ENCODE data around the gene PIGP.

DNA sequence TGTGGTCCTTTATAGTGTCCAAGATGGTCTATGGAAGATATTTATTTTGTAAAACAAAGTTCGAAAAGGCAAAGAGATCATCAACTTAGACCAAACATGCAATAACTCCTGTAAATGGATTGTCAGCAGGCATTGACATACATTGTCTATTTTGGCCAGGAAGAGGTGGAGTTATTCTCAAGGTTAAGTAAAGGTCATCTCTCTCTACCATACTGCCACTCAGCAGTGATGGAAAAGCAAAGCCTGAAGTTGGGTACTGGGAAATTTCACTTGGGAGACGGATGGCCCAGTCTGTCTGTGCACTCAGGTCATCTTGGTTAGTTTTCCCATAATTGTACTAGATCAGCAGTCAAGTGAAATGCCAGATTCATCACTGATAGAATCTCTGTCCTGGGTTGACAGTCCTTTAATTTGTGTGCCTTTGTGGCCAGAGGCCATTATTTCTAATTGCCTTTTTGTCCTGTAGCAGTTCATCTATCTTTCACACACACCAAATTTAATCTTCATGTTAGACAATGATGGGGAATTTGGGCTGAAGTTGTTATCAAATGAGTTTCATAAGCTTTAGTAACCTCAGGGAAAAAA, 17.5 kb downstream of the PIGP start:
- TF ChIP-seq, protein P1, sequence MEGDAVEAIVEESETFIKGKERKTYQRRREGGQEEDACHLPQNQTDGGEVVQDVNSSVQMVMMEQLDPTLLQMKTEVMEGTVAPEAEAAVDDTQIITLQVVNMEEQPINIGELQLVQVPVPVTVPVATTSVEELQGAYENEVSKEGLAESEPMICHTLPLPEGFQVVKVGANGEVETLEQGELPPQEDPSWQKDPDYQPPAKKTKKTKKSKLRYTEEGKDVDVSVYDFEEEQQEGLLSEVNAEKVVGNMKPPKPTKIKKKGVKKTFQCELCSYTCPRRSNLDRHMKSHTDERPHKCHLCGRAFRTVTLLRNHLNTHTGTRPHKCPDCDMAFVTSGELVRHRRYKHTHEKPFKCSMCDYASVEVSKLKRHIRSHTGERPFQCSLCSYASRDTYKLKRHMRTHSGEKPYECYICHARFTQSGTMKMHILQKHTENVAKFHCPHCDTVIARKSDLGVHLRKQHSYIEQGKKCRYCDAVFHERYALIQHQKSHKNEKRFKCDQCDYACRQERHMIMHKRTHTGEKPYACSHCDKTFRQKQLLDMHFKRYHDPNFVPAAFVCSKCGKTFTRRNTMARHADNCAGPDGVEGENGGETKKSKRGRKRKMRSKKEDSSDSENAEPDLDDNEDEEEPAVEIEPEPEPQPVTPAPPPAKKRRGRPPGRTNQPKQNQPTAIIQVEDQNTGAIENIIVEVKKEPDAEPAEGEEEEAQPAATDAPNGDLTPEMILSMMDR (IDR thresholded peaks at IDR 0.05 in 2 of 3, conservative IDR thresholded peaks at IDR 0.05 in 1 of 3; ENCODE audit: control insufficient read depth in 2 of 3, extremely low read depth in 1 of 3, insufficient read depth in 1 of 3, low read depth in 3 of 3, low read length in 3 of 3) = no peak
- no peak for TF ChIP-seq POLR2AphosphoS5 (IDR thresholded peaks at IDR 0.05; ENCODE audit: low read length)
- no peak for TF ChIP-seq SMARCA5 (IDR thresholded peaks at IDR 0.05)
- no peak for TF ChIP-seq MYB (IDR thresholded peaks at IDR 0.05; ENCODE audit: borderline replicate concordance, low read depth, low read length)
- TF ChIP-seq MXI1 (IDR thresholded peaks at IDR 0.05; ENCODE audit: low read depth, low read length) = no peak
- no peak for TF ChIP-seq POLR2A (IDR thresholded peaks at IDR 0.05; ENCODE audit: low read depth, low read length)
- no peak for TF ChIP-seq RAD21 (IDR thresholded peaks at IDR 0.05; ENCODE audit: insufficient read depth, low read depth, low read length)
- no peak for TF ChIP-seq NFYA (IDR thresholded peaks at IDR 0.05; ENCODE audit: borderline replicate concordance, low read depth, low read length)
- no peak for TF ChIP-seq JUND (IDR thresholded peaks at IDR 0.05; ENCODE audit: low read depth, low read length)
- no peak for TF ChIP-seq HCFC1 (IDR thresholded peaks at IDR 0.05; ENCODE audit: low read length)
- no peak for TF ChIP-seq RB1 (IDR thresholded peaks at IDR 0.05; ENCODE audit: borderline replicate concordance)
- no peak for TF ChIP-seq FOXM1 (IDR thresholded peaks at IDR 0.05; ENCODE audit: low read depth, low read length)
- TF ChIP-seq SP1 (IDR thresholded peaks at IDR 0.05; ENCODE audit: low read depth, low read length) = no peak
